ENCODE results near the gene PRX.

DNA sequence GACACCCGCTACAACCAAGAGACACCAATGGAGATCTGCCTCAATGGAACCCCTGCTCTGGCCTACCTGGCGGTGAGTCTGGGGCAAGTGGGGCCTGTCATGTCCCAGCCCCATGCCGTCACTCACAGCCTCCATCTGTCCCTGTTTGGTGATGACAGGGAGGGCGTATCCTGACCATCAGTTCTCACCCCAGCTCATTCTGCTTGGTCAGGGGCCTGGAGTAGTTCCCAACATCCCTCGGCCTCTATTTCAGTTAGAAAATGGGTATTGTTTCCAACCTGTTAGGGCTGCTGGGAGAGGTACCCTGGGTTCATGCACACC is 41.4 kb downstream of the PRX start:
- TF ChIP-seq EP300 (IDR thresholded peaks at IDR 0.05): no peak
- no peak for TF ChIP-seq CTCF (IDR thresholded peaks at IDR 0.05)
